Measurements from ENCODE around the gene GUCY1B1.

GUCY1B1 gene

GRCh38 chr4:155712846-155713245 is 46.0 kb upstream of the GUCY1B1 start:
- H3K4me2 ChIP-seq (ENCODE audit: low read length), result no peak overlapping the region
- H3K9me2 ChIP-seq (replicated peaks; ENCODE audit: control insufficient read depth, low read length), result no peaks in the 10 kb centered on the region; the same call in 1 of the 2 replicates
- no peak for TF ChIP-seq CTCF (IDR thresholded peaks at IDR 0.05; ENCODE audit: low read depth, low read length, poor library complexity, severe bottlenecking)
- no peak for TF ChIP-seq EZH2phosphoT487 (IDR thresholded peaks at IDR 0.05; ENCODE audit: borderline replicate concordance, low read length)
- H3K9me3 ChIP-seq (ENCODE audit: control insufficient read depth, insufficient read depth, low read length), result no peaks in the 10 kb centered on the region
- H3K27ac ChIP-seq (ENCODE audit: low read depth, low read length), result no peak overlapping the region
- no peaks in the 10 kb centered on the region for H3K36me3 ChIP-seq (ENCODE audit: control insufficient read depth, low read length)
- no peaks in the 10 kb centered on the region for H3F3A ChIP-seq (ENCODE audit: control insufficient read depth, insufficient read depth)
- no peaks in the 10 kb centered on the region for H3K4me1 ChIP-seq (ENCODE audit: control insufficient read depth, low read length)
- H3K4me3 ChIP-seq (ENCODE audit: low read length), result no peak overlapping the region
- no peaks in the 10 kb centered on the region for H3K27me3 ChIP-seq (ENCODE audit: control insufficient read depth, low read length)
- no peaks in the 10 kb centered on the region for H4K20me1 ChIP-seq (ENCODE audit: control insufficient read depth, insufficient read depth, low read depth, low read length)
- H3K79me2 ChIP-seq (ENCODE audit: control insufficient read depth, low read length), result no peaks in the 10 kb centered on the region

GRCh38 chr4:155713911-155714310 is 44.9 kb upstream of the GUCY1B1 start:
- H3K4me3 ChIP-seq (ENCODE audit: low read length), result no peak overlapping the region
- no peaks in the 10 kb centered on the region for H3F3A ChIP-seq (ENCODE audit: control insufficient read depth, insufficient read depth)
- no peaks in the 10 kb centered on the region for H3K4me1 ChIP-seq (ENCODE audit: control insufficient read depth, low read length)
- H4K20me1 ChIP-seq (ENCODE audit: control insufficient read depth, insufficient read depth, low read depth, low read length), result no peaks in the 10 kb centered on the region
- H3K9me3 ChIP-seq (ENCODE audit: control insufficient read depth, insufficient read depth, low read length), result no peaks in the 10 kb centered on the region
- no peaks in the 10 kb centered on the region for H3K79me2 ChIP-seq (ENCODE audit: control insufficient read depth, low read length)
- no peak overlapping the region for H3K4me2 ChIP-seq (ENCODE audit: low read length)
- no peaks in the 10 kb centered on the region for H3K36me3 ChIP-seq (ENCODE audit: control insufficient read depth, low read length)
- no peak overlapping the region for H3K27ac ChIP-seq (ENCODE audit: low read depth, low read length)
- no peaks in the 10 kb centered on the region; the same call in 1 of the 2 replicates for H3K9me2 ChIP-seq (replicated peaks; ENCODE audit: control insufficient read depth, low read length)
- H3K27me3 ChIP-seq (ENCODE audit: control insufficient read depth, low read length), result no peaks in the 10 kb centered on the region
- TF ChIP-seq EZH2phosphoT487 (IDR thresholded peaks at IDR 0.05; ENCODE audit: borderline replicate concordance, low read length) (no peak), CTCF (IDR thresholded peaks at IDR 0.05; ENCODE audit: low read depth, low read length, poor library complexity, severe bottlenecking) (no peak)

GRCh38 chr4:155722336-155722735 is 36.5 kb upstream of the GUCY1B1 start:
- Histone ChIP-seq H3K9me2 (replicated peaks; ENCODE audit: control insufficient read depth, low read length) (no peaks in the 10 kb centered on the region), H3K36me3 (ENCODE audit: control insufficient read depth, low read length) (no peaks in the 10 kb centered on the region), H3K4me3 (ENCODE audit: low read length) (no peak overlapping the region), H4K20me1 (ENCODE audit: control insufficient read depth, insufficient read depth, low read depth, low read length) (no peaks in the 10 kb centered on the region), H3K4me2 (ENCODE audit: low read length) (no peak overlapping the region), H3K27ac (ENCODE audit: low read depth, low read length) (no peak overlapping the region), H3K79me2 (ENCODE audit: control insufficient read depth, low read length) (no peaks in the 10 kb centered on the region), H3K4me1 (ENCODE audit: control insufficient read depth, low read length) (no peaks in the 10 kb centered on the region), H3K27me3 (ENCODE audit: control insufficient read depth, low read length) (no peaks in the 10 kb centered on the region), H3K9me3 (ENCODE audit: control insufficient read depth, insufficient read depth, low read length) (no peaks in the 10 kb centered on the region), H3F3A (ENCODE audit: control insufficient read depth, insufficient read depth) (no peaks in the 10 kb centered on the region)
- TF ChIP-seq EZH2phosphoT487 (IDR thresholded peaks at IDR 0.05; ENCODE audit: borderline replicate concordance, low read length) (no peak), CTCF (IDR thresholded peaks at IDR 0.05; ENCODE audit: low read depth, low read length, poor library complexity, severe bottlenecking) (no peak)

Data from DOHH2 (cell line).